ENCODE measurements around the gene KMT2C.

The KMT2C gene

DNA sequence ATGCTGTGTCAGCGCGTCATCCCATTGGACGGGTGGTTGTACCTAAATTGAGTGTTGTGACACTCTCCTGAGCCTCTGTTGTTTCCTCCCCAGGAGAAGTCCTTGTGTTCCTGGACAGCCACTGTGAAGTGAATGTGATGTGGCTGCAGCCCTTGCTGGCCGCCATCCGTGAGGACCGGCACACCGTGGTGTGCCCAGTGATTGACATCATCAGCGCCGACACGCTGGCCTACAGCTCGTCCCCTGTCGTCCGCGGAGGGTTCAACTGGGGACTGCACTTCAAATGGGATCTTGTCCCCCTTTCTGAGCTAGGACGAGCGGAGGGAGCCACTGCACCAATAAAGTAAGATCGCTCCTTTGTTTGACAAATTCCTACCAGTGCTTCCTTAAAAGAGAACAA, 327.9 kb downstream of the KMT2C start:
- no peak for DNase-seq
- no peak for ATAC-seq

- ATAC-seq (no peak), DNase-seq (no peak)
Observed at GRCh38 chr7:152106990-152107389, 328.8 kb downstream of the KMT2C start.

GRCh38 chr7:152105205-152105604, 330.6 kb downstream of the KMT2C start:
- DNase-seq: no peak
- ATAC-seq: no peak

- DNase-seq: no peak
- ATAC-seq: no peak
Observed at GRCh38 chr7:152103691-152104090, 332.1 kb downstream of the KMT2C start.

DNA sequence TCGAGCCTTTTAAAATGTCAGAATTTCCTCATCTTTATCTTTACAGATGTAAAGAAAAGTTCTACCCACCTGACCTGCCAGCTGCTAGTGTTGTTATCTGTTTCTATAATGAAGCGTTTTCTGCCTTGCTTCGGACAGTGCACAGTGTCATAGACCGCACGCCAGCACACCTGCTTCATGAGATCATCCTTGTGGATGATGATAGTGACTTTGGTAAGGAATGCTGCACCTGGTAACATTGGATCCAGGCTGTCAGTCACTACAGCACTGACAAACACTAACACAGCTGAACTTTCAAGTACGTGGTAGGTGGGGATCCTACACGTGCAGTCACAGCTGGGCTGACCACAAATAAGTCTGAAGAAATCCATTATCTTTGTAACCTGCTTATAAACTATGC, 332.7 kb downstream of the KMT2C start:
- ATAC-seq (no peak), DNase-seq (no peak)

GRCh38 chr7:152097330-152097729, 338.5 kb downstream of the KMT2C start:
- no peak for ATAC-seq
- no peak for DNase-seq

- DNase-seq (no peak), ATAC-seq (no peak)
Observed at GRCh38 chr7:152095771-152096170, 340.0 kb downstream of the KMT2C start.

- no peak for ATAC-seq
- no peak for DNase-seq
Observed at GRCh38 chr7:152093717-152094116, 342.1 kb downstream of the KMT2C start.

- ATAC-seq: no peak
- no peak for DNase-seq
Observed at GRCh38 chr7:152090747-152091146, 345.1 kb downstream of the KMT2C start.

DNA sequence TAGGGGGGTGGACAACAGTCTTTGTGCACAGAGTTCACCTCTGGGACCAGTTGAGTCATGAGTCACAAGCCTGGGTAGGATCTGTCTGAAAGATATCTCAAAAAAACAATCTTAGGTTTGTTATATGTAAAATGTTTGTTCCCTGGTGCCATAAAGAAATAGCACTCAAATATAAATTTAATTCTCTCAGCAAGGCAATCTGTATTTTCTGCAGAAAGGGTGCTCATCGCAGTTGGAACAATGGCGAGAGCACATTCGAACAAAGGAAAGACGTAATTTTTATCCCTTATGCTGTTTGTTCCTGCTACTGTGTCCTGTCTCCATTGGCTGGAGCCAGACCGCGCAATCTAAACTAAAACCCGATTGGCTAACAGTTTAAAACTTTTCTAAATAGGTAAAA, 346.6 kb downstream of the KMT2C start:
- DNase-seq (no peak), ATAC-seq (no peak)

GRCh38 chr7:152086513-152086912, 349.3 kb downstream of the KMT2C start:
- DNase-seq (no peak), ATAC-seq (no peak)

DNA sequence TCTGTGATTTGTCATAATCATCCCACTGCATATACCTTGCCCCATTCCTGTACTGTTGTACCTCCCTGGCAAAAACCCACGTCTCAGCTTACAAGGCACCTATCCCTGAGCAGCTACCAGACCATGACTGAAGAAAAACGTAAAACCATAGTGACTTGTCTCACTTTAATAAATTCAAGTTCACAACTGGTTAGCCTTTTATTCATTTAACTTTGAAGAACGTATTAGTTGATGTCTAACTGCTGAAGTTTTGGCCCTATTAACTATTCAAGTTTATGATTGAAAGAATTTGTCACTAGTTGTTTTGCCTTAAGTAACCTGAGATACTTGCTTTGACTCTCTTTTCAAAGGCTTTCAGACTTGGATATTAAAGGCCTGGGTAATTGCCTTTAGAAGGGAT, 350.7 kb downstream of the KMT2C start:
- ATAC-seq: no peak
- DNase-seq: no peak
